ENCODE results near the gene LARGE1.
"Not testable (repeated sequence)": the region's sequence is repeated elsewhere in the genome, so short reads cannot be mapped to it uniquely, and the experiment has no call there.

The LARGE1 gene

DNA sequence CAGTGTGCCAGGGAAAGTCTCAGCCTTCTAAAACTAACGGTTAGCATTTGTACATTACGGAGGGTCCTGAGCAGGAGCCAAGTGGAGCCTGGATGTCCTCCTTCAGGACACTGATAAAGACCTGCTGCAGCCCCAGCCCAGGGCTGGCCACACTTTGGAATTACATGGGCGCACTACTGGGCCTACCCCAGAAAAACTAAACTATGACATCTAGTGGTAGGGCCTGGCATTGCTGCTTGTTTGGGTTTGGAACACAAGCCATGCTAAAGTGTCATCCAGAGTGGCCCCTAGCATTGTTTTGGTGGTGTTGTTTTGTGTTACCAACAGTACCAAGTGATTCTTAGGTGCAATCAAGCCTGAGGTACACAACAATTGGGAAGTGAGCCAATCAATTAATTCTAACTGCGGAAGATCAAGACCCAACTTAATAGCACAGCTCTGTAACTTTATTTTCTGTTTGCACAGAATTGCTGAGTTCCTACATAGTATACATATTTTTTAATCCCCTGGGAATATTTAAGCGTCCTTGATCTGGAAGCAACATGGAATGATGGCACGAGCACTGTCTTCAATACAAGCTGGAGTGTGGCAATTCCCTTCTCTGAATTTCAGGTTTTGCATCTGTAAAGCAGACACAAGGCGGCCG, 340.7 kb downstream of the LARGE1 start:
- intact Hi-C loops (cut with DNase I), result loop anchor here (1.0 kb wide), 2 partner anchors 60 to 277 kb away; no protein-coding TSS in a partner anchor
- DNase-seq, result peak in 6 of 10 donors; percentile 43 to 83 (median 65)

DNA sequence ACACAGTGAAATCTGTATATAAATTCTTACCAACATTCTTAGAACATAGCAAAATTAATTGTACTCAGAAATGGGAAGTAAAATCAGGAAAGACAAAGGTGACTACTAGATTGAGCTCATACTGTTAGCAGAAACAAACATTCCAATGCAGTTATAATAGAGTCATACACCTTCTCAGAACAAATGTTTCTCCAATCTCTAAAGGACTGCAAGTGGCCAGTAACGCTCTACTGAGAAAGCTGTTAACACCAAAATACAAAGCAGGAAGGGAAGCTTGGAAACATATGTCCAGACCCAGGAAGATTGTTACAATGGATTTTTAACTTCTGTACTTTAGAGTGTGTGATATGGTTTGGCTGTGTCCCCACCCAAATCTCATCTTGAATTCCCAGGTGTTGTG, 341.5 kb downstream of the LARGE1 start:
- DNase-seq, result no peak
- intact Hi-C loops (cut with DNase I), result loop anchor here (1.0 kb wide), 2 partner anchors 59 to 276 kb away; no protein-coding TSS in a partner anchor

DNA sequence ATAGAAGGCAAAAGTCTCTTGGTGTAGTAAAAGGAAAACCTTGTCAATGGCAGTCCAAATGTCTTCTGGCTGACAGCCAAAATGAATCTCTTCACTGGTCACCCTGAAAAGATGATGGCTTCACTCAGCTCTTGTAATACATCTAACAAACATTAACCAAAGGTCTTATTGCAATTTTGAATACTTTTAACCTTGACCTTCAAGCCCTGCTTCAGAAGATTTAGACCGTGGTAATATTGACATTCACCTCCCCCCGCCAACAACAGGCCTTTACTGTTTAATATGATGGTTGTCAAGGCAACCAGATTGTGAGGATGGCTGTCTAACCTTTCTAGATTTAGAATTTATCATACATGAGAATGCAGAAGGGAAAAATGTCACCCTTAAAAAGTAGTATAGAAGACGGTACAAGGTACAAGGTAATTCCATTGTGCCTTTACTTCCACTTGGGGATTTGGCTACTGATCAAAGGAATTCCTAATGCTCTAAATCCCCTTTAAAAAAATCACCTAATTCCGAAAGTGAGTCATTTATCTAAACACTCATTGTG, 342.3 kb downstream of the LARGE1 start:
- no peak for DNase-seq
- intact Hi-C loops (cut with DNase I), result no loop called here

DNA sequence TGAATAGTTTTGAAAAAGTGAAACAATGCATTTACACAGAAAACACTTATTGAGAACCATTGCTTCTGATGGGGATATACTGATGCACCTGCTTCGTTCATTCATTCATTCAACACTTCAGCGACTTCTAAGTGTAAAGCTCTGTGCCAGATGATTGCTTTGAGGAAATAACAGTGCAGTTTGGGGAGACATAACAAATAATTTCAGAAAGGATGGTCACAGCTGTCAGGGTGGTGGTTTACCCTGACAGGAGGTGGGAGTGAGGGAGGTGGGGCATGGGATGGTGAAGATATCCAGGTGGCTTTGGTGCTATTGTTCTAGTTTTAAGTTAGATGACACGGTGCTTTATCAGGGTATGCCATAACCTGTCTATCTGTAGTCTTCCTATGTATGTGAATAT, 344.1 kb downstream of the LARGE1 start:
- intact Hi-C loops (cut with DNase I), result no loop called here
- DNase-seq, result no peak

DNA sequence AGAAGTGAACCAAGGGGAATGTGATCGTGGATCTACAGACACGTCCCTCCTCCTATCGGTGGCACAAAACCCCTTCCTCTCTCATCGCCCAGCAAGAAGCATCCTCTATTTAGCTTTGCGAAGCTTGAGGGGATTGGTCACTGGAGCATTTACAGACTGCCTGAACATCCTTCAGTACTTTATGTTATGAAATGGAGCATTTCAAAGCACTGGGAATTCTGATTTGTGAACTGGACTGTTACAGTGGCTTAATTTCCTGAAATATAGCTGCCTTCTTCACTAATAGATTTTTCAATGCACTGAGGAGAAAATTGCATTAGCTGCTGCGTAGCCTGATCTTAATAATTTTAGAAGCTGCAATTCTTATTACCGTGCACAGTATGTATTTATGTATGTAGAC, 344.5 kb downstream of the LARGE1 start:
- intact Hi-C loops (cut with DNase I), result no loop called here
- DNase-seq, result no peak

DNA sequence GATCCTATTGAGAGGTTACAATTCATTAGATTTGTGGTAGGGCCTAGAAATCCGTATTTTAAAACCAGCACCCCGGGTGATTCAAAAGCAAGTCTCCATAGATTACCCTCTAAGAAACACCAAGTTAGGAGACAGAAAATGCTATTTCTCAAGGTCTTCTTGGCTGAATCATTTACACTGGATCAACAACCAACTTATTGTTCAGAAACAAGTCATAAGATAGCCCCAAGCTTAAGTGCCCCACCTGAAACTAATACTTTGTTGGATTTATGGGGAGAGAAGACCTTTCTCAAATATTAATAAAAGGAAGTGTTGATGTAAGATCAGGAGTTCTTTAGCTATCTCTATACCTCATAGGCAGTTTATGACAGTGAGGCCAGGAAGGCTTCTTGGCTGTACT, 345.2 kb downstream of the LARGE1 start:
- no peak for DNase-seq
- intact Hi-C loops (cut with DNase I), result no loop called here

DNA sequence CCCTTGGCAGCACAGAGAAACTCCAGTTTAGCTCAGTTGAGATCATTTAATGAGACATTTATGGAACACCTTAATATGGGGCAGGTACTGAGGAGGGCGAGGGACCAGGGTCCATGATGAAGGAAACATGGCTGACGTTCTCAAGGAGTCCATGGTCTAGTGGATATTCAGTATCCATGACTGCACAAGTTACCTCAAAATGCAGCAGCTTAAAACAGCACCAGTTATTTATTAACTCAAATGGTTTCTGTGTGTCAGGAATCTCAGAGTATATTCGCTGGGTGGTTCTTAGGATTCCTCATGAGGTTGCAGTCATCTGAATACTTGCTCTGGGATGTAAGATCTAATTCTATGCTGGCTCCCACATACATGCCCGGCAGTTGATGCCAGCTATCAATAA, 346.8 kb downstream of the LARGE1 start:
- intact Hi-C loops (cut with DNase I), result no loop called here
- DNase-seq, result no peak

DNA sequence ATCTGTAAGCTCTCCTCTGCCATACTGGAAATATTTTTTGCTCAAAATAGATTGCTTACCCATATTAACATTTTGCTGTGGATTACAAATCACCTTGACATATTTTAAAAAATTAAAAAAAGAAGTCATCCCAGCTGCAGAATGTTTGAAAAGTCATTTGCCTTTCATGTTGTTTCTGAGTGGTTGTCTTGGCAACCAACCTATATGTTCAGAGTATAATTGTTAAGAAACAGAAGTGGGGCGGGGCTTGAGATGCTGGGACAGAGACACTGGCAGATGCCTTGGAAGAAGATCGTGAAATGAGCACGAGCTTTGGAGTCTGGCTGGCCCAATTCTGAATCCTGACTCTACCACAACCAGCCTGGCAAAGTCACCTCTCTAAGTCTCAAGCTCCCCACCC, 348.2 kb downstream of the LARGE1 start:
- intact Hi-C loops (cut with DNase I), result no loop called here

DNA sequence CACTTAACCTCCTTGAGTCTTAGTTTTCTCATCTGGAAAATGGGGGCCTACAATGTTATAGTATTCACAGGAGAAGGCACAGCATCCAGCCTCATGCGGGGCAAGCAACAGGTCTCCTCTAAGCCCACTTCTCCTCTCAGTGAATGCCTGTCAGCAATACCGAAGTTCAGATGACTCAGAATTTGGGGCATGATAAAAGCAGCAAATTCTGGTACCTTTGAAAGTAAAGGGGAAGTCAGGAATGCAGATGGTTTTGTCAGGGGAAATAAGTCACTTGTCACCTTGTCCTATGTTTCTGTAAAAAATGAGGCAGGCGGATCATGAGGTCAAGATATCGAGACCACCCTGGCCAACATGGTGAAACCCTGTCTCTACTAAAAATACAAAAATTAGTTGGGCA, 350.2 kb downstream of the LARGE1 start:
- no peak for DNase-seq
- intact Hi-C loops (cut with DNase I), result no loop called here

More for the DNA sequence above, 348.2 kb downstream of the LARGE1 start:
- DNase-seq, result peak in 2 of 10 donors; percentile 10 to 15

DNA sequence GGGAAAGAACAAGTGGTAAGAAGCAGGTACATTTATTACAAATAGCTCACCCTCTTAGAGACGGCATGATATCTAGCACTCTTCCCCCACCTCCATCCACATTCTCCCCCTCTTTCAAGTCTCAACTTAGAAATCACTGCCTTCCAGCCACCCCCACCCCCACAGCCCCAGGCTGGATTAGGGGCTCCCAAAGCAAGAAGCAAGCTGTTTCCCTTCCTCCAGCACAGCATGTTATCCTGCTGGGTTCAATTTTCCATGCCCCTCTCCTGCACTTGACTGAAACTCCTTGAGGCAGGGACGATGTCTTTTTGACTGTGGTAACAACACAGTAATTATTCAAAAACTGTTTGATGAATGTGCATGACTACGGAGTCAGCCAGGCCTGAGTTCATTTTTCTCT, 350.7 kb downstream of the LARGE1 start:
- no peak for DNase-seq
- intact Hi-C loops (cut with DNase I), result no loop called here

DNA sequence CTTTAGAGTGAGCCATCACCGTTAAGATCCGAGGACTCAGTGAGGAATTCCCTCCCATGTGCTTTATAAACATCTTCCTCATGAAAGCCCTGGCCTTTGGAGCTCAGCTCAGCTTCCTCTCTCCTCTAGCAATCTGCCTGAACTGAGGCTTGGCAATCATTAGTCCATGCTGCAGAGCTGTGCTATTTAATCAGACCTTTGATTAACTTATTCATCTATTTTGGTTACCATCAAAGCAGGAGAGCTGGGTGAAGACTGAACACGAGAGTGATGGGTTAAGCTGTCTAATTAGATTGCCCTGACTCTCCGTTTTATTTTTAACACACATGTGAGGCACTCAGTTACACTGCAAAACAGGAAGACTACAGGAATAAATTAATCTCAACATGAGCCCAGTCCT, 351.3 kb downstream of the LARGE1 start:
- intact Hi-C loops (cut with DNase I), result no loop called here
- DNase-seq, result no peak

DNA sequence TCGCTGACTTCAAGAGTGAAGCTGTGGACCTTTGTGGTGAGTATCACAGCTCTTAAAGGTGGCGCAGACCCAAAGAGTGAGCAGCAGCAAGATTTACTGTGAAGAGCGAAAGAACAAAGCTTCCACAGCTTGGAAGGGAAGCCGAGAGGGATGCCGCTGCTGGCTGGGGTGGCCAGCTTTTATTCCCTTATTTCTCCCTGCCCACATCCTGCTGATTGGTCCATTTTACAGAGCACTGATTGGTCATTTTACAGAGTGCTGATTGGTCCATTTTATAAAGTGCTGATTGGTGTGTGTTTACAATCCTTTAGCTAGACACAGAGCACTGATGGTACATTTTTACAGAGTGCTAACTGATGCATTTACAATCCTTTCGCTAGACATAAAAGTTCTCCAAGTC, 353.8 kb downstream of the LARGE1 start:
- DNase-seq; intact Hi-C loops (cut with DNase I): not testable (repeated sequence)

DNA sequence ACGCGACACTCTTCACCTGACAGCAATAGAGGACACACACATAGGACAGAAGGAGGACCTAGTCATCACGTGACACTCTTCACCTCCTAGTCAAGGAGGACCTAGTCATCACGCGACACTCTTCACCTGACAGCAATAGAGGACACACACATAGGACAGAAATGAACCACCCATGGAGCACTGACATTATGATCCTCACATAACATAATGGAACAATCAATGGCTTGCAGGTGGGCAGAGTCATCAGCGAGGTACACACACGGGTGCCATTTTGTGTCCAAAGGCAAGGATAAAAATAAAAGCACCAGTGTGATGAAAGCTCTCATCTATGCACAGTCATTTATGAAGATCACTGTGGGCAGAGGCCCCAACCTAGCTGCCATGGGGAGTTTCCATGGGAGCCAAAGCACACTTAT, 354.7 kb downstream of the LARGE1 start:
- intact Hi-C loops (cut with DNase I), result no loop called here
- DNase-seq, result no peak

DNA sequence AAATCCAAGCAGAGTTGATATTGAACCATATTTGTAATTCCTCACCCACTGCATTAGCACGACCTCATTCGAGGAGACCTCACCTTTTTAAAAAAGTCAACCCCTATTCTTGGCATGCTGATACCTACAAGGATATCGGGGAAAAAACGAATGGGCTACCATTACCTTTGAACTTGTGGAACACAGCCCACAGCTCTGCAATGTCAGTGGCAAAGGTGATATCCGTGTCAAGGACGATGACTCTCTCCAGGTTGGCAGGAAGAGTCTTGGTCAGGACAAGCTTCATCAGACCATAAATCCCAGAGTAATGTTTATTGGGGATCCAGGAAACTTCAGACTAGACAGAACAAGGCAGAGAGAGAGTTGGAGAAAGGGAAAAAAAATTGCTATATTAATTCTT, 355.6 kb downstream of the LARGE1 start:
- no peak for DNase-seq
- intact Hi-C loops (cut with DNase I), result no loop called here

DNA sequence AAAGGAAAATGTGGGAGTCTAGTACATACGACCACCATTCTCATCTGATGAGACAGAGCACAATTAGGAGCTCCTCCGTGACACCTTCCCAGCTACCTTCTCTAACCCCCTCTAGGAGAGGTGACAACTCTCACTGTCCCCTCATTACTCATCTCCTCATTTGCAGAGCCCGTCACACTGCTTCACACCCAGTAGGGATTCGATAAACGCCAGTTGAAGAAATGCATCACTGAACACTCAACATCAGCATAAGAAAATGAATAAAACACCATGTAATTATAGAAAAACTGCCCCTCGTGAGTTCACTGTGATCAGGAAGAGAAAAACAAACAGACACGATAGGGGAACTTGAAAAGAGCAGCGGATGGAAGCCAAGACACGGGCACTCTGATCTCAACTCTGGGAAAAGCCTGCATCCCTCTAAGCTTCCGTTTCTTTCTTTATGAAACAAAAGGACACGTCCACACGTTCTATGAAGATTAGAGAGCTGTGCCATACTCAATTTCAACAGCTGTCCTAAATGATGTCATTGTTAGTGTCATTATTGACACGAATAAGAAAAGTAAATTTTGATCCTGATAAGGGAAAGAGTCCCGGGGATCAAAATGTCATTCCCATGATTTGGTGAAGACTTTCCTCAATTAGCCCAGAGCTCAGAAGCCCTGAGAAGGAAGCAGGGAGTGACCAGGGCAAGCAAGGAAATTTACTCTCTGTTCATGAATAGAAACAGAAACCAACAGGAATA, 356.9 kb downstream of the LARGE1 start:
- intact Hi-C loops (cut with DNase I), result no loop called here

DNA sequence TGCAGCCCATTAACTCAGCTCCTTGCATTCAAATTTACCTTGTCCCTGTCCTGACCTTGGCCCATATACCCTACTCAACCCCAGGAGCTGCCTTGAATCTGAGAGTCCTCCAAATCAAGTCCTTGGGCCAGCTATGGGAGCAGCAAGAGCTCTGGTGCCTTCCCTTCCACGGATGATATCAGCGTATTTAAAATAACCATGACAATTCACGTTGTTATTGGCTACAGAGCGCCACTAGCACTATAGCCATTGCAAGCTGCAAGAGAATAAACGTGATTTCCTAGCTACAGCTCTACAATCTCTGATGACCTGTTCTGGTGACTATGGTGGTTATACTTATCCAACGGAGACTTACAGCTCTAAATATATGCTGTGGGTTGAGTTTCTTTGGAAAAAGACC, 357.8 kb downstream of the LARGE1 start:
- intact Hi-C loops (cut with DNase I), result no loop called here
- no peak for DNase-seq

More for the DNA sequence above, 356.9 kb downstream of the LARGE1 start:
- no peak for DNase-seq

DNA sequence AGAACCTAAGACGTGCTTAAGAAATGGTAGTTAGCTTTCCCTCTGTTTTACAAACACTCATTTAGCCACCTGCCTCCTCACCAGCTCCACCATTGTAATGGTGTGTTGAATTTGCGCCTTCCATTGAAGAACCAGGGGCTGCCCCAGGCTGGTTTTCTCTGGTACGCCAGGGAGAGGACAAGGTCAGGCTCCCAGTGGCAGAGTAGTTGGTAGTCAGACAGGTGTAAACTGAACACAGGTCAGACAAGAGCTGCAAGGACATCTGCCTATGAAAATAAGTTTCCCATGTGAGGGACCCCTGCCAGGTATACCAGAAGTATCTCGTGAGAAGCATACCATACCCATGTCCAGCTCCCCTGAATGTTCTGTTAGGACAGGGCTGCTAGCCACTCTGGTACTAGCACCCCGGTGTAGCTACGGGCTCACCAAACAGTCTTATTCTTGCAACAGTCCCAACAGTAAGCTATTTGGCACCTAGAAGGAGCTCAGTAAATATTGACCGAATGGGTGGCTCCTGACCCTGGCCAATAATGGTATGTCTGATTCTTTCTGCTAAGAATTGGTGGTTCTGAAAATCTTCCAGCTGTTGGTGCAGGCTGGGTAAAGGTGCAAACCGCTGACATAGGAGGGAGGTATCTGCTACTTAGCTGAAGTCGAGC, 359.0 kb downstream of the LARGE1 start:
- no peak for DNase-seq
- intact Hi-C loops (cut with DNase I), result no loop called here

DNA sequence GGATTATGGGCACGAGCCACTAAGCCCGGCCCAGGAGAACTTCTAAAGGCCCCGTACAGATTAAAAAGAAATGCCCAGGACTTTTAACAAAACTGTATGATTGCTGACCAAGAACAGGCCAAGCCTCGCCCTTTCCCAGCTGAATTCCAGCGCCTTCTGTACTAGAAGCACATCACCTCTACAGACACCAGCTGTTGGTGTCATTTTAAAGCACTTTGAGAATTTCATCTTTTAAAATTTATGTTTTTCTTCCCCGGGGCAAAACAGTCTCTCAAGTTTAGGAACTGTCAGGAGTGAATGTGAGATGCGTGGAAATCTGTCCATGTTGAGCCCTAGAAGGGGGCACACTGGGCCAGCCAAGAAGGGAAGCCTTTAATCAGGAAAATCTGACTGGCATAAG, 362.4 kb downstream of the LARGE1 start:
- no peak for DNase-seq
- intact Hi-C loops (cut with DNase I), result no loop called here

DNA sequence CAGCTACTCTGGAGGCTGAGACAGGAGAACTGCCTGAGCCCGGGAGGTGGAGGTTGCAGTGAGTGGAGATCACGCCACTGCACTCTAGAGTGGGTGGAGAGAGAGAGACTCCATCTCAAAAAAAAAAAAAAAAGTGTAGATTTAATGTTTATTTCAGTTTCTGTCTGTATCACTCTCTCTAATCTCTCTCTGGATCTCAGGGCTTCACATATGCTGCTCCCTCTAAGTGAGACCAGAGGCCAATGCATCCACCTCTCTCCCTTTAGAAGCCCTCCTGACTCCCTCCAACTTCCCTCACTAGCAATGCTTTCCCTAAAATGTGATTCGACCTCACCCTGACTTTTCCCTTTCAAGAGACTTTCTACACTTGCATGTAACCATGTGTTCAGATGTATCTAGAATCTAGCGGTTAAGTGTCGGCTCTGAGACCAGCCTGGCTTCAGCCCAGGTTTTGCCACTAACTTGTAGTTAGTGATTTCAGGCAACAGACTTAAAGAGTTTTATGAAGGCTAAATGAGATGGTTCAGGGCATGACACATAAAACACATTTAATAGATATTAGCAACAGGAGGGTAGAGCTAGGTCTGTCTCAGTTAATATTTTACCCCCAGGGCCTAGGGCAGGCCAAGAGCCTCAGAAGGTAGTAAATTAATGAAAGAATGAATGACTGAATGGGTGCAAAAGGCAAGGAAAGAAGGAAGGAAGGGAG, 364.3 kb downstream of the LARGE1 start:
- DNase-seq, result no peak
- intact Hi-C loops (cut with DNase I), result no loop called here

DNA sequence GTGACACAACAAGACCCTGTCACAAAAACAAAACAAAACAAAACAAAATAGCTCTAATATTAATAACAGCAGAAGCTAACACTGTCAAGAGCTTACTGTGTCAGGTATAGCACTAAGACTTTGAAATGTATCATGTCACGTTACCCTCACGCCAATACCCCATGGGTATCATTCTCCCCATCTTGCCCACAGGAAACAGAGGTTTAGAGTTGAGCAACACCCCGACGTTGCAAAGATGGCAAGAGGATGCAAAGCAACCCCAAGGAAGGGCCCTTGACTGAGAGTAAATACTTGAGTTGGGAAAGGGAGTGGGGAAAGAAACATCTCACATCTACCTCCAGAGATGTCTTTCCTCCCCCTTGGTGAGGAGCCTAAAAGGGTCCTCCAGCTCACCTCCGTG, 366.8 kb downstream of the LARGE1 start:
- intact Hi-C loops (cut with DNase I), result no loop called here
- DNase-seq, result no peak

DNA sequence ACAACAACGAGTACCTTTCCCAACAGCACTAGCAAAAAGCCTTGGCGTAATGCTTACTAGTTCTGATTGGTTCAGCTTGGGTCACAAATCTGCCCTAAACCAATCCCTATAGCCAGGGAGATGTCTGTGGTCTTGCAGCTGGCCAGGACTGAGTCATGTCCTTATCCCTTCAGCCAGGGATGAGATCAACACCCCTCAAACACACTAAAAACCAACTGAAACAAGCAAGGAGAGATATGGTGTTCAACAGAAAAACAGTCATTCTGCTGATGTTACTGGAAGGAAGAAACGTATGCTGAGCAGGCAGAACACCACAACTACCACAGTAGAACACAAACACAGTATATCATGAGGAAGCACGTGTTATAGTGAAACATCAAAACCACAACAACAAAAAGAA, 375.6 kb downstream of the LARGE1 start:
- intact Hi-C loops (cut with DNase I), result no loop called here
- no peak for DNase-seq

All from posterior cingulate gyrus (tissue), 11 donors.